GM21619 (cell line): ENCODE data around the gene CRISPLD2.
"Not testable (repeated sequence)": the region's sequence is repeated elsewhere in the genome, so short reads cannot be mapped to it uniquely, and the experiment has no call there.

Experiments used
- ATAC-seq: cut with Tn5 transposase; IDR thresholded peaks from one replicate; pipeline ENCODE4 v1.9.1; 2021; ENCODE audit not compliant: unreplicated experiment

CRISPLD2 gene

DNA sequence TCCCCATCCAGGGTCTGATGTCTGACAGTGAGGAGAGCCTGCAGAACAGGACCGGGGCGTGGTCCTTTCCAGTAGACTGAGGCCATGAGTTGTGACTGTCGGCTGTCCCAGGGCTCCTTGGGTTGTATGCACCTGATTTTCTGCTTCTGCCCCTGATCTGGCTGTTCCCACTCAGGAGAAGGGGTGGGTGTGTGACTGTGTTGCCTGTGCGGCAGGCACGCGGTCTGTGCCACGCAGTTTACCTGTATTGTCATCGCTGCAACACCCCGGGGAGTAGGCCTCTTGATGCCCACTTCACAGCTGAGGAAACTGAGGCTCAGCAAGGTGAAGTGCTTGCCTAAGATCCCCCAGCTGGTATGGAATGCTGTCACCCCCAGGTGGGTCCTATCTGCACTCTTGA, 1.4 kb downstream of the CRISPLD2 start:
- ATAC-seq, result no peak

DNA sequence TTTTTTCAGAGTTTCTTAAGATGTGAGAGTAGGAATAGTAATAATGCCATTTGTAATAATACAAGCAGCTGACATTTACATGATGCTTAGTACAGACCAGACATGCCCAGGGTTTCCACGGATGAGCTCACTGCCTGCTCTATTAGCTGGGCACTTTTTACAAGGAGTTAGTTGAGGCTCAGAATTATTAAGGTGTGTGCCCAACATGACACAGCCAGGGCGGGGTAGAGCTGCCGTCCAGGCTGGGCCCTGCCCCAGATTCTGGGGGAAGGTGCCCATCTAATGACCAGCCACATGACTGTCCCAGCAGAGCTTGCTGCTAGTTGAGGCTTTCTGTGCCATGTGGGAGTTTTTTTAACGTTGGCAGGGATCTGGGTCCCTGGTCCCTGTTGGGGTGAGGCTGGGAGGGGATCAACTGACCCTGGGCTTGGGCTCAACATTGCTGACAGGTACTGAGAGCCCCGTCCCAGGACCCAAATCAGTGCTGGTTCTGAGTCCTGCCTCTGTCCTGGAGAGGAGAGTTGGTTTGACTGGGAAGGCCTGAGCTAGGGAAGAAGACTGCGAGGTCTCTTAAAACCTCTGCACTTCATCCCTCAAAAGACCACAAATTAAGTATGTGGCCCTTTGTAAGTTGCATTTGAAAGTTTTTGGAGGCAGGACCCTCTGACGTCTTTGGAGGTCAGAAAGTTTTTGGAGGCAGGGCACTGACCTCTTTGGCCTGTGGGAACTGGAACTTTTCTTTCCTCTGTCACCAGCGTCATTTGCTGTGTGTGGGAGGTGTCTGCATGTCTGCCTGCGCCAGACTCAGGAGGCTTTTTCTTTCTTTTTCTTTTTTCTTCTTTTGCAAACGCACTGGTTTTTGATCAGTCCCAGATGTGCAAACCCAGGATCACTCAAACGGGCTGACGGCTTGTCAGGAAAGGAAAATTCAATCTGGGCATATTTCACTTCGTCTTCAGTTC, 2.2 kb downstream of the CRISPLD2 start:
- no peak for ATAC-seq

DNA sequence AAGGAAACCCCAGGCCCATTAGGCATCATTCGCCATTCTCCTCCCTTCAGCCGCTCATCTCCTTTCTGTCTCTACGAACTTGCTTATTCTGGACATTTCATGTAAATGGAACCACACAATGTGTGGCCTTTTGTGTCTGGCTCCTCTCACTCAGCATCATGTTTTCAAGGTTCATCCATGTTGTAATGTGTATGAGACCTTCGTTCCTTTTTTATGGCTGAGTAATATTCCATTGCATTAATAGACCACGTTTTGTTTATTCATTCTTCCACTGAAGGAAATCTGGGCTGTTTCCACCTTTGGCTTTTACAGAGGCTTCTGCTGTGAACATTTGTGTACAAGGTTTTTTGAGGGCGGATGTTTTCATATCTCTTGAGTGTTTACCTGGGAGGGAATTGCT, 3.2 kb downstream of the CRISPLD2 start:
- no peak for ATAC-seq

DNA sequence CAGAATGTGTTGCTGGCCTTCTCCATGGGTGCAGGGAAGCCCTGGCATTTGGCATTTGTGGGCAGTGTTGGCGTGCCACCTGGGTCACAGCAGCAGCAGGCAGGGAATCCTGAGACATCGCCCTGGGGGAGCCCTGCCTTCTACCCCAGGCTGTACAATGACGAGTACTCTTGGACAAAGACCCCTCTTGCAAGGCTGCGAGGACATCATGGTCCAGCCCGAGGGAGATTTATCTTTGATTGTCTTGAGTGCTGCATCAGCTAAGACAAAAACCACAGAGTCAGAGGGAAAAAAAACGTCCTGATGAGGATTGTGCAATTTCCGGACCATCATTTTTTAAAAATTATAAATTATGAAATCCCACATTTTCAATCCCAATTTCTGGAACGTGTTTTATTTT, 3.7 kb downstream of the CRISPLD2 start:
- ATAC-seq, result no peak

DNA sequence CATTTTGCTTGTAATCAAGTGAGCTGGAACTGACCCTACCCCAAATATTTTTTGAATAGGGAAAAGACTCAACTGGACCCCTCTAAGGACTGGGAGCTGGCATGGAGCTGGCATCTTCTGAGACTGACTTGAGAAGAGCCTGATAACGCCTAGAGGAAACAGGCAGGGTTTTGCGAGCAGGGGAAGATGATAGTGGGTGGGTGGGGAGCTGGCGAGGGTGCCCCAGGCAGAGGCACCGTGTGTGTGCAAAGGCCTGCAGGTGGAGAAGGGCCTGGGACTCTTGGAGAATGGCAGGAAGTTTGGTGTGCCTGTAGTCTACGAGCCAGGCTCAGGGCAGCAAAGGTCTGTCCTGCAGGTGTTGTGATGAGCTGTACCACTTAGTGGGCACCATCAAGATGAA, 4.1 kb downstream of the CRISPLD2 start:
- no peak for ATAC-seq

GRCh38 chr16:84825896-84826557, 6.2 kb downstream of the CRISPLD2 start:
- ATAC-seq, result no peak

DNA sequence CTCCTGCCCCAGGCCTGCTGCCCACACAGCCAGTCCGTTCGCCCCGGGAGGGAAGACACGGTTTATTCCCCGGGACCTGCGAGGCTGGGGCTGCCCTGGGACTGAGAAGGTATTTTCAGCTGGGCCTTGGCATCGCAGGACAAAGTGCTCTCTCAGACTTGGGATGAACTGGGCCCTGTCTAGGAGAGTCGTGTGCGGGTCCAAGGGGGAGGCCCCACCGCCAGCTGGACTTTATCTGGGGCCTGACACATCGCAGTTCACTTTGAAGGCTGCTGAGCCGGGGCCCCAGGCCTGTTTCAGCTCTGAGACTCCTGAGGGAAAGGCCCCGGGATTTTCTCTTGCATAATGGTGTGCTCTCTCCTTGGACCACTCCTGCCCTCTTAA, 6.8 kb downstream of the CRISPLD2 start:
- no peak for ATAC-seq

GRCh38 chr16:84827131-84827574, 7.4 kb downstream of the CRISPLD2 start:
- no peak for ATAC-seq

DNA sequence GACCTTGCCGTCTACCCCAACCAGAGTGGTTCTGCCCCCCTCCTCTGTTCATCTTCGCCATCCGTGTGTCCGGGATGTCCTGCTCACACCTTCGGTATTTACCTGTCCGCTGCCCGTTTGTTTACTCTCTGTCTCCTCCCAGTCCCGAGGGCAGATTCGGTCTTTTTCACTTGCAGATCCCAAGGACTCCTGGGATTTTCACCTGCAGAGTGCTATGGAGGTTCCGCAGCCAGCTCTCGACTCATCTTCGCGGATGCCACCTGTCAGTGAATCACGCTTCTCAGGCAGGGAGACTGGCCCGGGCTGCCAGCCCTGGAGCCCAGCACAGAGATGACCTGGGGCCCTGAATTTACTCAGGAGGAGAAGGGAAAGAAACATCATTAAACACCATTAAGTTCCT, 8.1 kb downstream of the CRISPLD2 start:
- no peak for ATAC-seq

DNA sequence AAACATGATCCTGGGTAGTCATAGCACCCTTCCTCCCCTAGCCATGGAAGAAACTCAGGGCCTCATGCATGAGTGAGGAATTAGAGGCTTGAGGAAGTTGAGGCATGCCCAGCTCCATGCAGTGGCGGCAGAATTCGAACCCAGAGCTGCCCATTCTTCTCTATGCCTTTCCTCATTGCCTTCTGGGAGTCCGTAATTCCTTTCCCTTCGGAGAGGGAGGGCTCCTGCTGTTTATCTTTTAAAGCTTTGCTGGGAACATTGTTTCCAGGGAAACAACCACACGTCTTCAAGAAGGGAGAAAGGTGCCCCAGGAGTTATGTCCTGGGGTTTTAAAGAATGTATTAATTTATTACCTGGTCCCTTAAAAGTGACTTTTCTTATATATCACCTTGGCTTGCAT, 8.5 kb downstream of the CRISPLD2 start:
- no peak for ATAC-seq

GRCh38 chr16:84829168-84829965, 9.6 kb downstream of the CRISPLD2 start:
- no peak for ATAC-seq

DNA sequence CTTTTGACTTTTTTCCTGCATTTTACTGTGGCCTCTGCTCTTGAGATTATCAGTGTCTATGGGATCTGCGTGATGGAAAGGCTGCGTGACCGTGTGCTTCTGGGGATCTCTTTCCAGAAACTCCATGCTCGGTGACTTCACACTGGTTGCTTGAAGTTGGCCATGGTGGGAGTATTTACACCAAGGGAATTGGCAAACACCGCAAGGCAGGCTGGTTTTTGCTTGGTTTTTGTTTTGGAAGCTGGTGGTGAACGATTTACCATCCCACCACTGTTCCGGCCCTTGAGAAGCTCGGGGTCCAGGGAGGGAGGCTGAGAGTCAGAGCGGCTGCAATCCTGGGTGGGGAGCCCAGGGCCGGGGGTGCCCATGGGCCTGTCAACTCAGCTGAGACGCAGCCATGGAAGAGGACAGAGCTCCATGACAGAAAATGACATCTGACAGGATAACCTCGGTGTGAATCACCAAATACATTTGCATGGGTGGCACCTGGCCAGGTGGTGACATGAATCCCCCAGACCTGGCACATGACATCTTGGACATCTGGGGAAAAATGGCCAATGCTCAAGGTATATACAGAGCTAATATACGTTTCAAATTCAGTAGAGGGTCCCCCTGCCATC, 11.1 kb downstream of the CRISPLD2 start:
- no peak for ATAC-seq

DNA sequence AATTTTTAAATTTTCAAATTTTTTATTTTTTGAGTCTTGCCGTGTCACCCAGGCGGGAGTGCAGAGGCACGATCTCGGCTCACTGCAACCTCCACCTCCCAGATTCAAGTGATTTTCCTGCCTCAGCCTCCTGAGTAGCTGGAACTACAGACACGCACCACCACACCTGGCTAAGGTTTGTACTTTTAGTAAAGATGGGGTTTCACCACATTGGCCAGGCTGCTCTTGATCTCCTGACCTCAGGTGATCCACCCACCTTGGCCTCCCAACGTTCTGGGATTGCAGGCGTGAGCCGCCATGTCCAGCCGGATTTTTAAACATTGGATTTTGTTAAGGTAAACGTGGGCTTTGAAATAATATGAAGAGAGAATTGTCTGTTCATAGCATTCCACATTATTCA, 11.9 kb downstream of the CRISPLD2 start:
- not testable (repeated sequence) for ATAC-seq

DNA sequence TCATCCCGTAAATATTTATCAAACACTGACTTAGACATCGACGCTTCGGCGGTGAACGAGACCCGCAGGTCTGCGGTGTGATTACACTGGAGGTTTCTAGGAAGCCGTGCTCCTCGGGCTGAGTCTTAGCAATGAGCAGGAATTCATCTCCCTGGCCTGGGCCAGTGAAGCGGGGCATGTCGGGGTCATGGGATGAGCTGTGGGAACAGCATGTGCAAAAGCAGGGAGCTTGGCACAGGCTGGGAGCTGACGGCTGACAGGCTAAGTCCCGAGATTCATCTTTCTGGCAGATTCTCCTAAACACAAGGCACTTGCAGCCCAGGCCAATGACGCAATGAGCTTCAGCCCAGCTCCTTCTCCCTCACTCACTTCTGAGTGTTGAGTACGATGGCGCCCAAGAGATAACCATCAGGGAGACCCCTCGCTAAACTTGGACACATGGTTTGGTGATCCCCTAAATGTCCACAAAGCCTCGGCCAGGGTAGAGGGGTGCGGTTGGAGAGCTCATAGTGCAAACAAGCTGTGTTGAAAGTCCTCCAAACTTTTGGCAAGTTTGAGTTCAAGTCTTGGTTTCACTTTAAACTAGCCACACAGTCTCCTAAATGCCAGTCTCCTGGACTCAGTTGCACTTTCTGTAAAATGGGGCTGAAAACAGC, 12.8 kb downstream of the CRISPLD2 start:
- ATAC-seq, result no peak

GRCh38 chr16:84833144-84833500, 13.3 kb downstream of the CRISPLD2 start:
- ATAC-seq, result no peak

DNA sequence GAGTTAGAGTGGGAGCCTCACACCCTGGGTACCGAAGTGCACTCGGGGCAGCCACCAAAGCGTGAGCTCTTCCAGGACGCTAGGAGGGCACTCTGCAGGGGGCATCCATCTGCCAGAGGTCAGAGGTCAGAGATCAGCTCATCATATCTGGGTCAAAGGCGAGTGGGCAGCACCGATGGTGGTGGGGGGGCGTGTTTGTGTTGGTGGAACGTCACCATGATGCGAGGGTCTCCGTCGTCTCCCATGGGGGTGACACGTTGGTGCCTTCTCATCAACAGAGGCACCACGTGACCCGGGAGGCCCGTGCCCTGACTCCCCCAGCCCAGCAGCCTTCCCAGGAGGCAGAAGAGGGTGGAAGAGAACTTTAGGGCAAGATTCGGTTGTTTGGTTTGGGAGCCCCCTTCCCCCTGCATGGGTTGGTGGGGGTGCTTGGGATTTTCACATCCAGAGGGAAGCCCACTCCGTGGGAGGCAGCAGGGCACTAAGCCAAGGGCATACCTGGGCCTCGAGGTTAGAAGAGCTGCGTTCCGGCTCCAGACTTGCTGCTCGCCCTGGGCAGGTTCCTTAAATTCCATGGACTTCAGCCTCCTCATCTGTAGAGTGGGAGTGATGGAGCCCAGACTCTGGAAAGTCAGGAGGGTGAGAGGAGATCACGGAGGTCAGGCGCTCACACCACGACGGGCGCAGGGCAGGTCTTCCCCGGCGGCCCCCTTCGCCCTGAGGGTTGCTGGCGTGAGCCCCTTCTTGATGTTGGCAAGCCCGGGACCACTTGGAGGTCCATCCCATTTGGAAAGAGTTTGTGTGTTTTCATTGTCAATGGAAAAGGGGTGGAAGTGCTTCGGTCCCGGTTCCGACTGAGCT, 14.0 kb downstream of the CRISPLD2 start:
- ATAC-seq, result no peak

DNA sequence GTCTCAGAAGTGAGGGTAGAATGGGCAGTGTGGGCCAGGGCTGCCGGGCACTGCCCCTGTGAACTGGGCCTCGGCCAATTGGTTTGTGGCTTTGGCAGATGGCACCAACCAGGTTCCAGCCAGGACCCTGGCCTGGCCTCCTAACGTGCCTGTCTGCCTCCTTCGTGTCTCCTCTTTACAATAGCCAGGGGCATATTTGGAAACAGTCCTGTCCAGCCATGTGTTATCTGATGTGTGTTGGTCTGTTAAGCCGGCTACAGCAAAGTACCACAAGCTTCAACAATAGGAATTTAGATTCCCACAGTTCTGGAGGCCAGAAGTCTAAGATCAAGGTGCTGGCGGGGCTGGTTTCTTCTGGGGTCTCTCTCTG, 14.6 kb downstream of the CRISPLD2 start:
- no peak for ATAC-seq

DNA sequence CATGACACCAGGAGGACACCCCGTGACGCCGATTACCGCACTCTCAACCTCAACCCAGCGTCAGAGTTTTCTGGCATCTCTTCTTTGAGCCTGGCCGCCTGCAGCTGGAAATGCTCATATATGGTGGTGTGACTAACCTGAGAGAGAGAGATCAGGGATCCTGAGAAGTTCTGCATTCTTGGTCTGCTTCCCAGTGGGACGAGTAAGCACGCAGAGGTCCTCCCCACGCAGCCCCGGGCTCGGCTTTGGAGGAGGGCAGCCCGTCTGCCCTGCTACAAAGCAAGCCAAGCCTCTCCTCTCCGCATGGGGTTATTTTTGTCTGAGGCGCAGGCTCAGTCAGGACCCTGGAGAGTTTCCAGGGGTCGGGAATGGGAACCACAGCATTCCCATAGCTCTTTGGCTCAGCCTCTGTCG, 16.5 kb downstream of the CRISPLD2 start:
- ATAC-seq, result no peak

GRCh38 chr16:84836967-84837366, 17.2 kb downstream of the CRISPLD2 start:
- ATAC-seq, result no peak
